ENCODE data around the gene CRK. TPM values are rescaled to one million over a fixed set of nuclear protein-coding genes. Genes with fewer than 3 reads are reported as not detected.

CRK gene
- total RNA-seq, 1 experiment from 2014 or later: 57.9 TPM

- Histone ChIP-seq H3K9me2 (ENCODE audit: insufficient read depth) (no peaks in the 10 kb centered on the region), H3K4me1 (replicated peaks; ENCODE audit: insufficient read depth) (no peaks in the 10 kb centered on the region), H3K27me3 (ENCODE audit: insufficient read depth, low read depth) (no peaks in the 10 kb centered on the region), H3K4me2 (no peak overlapping the region), H3F3A (ENCODE audit: insufficient read depth, low read depth) (peaks cover 17% of the 10 kb centered on the region), H2AFZ (no peak overlapping the region), H3K27ac (no peak overlapping the region), H4K20me1 (ENCODE audit: insufficient read depth) (peaks cover 66% of the 10 kb centered on the region), H3K79me2 (ENCODE audit: low read depth) (peaks cover 82% of the 10 kb centered on the region), H3K4me3 (no peak overlapping the region), H3K36me3 (ENCODE audit: low read depth) (peaks cover 18% of the 10 kb centered on the region), H3K9me3 (ENCODE audit: insufficient read depth, low read depth) (no peaks in the 10 kb centered on the region)
- intact Hi-C loops (cut with micrococcal nuclease; ENCODE audit: unreplicated experiment): no loop called here
- POLR2A ChIA-PET (ENCODE audit: unreplicated experiment): interaction anchor here (0.8 kb wide), 1 partner anchor 281 kb away, joined by 11 read pairs; no protein-coding TSS in a partner anchor
- no TSS peak for BruUV-seq (replicated peaks)
- TF ChIP-seq, protein P1, sequence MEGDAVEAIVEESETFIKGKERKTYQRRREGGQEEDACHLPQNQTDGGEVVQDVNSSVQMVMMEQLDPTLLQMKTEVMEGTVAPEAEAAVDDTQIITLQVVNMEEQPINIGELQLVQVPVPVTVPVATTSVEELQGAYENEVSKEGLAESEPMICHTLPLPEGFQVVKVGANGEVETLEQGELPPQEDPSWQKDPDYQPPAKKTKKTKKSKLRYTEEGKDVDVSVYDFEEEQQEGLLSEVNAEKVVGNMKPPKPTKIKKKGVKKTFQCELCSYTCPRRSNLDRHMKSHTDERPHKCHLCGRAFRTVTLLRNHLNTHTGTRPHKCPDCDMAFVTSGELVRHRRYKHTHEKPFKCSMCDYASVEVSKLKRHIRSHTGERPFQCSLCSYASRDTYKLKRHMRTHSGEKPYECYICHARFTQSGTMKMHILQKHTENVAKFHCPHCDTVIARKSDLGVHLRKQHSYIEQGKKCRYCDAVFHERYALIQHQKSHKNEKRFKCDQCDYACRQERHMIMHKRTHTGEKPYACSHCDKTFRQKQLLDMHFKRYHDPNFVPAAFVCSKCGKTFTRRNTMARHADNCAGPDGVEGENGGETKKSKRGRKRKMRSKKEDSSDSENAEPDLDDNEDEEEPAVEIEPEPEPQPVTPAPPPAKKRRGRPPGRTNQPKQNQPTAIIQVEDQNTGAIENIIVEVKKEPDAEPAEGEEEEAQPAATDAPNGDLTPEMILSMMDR (conservative IDR thresholded peaks at IDR 0.05): no peak
- TF ChIP-seq EZH2 (IDR thresholded peaks at IDR 0.05; ENCODE audit: low read depth): no peak
- DNase-seq: no peak
- CTCF ChIA-PET: no interaction called here
Measured at GRCh38 chr17:1435326-1435725, 20.7 kb downstream of the CRK start.

DNA sequence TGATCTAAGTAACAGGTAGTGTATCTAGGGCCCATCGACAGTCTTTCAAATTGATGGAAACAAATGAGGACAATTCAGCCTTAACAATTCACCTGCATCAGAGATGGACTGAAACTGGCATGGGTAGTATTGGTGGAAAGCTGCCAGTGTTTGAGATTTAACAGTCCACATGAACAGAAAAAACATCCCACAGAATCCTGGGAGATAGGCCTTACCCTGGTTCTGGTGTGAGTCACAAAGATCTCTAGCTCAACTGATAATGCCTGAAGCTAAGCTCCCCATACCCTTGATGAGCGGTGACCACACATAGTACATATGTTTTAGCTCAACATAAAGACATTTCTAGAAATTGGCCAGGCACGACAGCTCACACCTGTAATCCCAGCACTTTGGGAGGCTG is 21.9 kb downstream of the CRK start:
- Histone ChIP-seq H3K27ac (no peak overlapping the region), H3F3A (ENCODE audit: insufficient read depth, low read depth) (peaks cover 27% of the 10 kb centered on the region), H4K20me1 (ENCODE audit: insufficient read depth) (peaks cover 66% of the 10 kb centered on the region), H3K4me1 (replicated peaks; ENCODE audit: insufficient read depth) (no peaks in the 10 kb centered on the region), H3K4me3 (no peak overlapping the region), H2AFZ (no peak overlapping the region), H3K9me2 (ENCODE audit: insufficient read depth) (no peaks in the 10 kb centered on the region), H3K36me3 (ENCODE audit: low read depth) (peaks cover 18% of the 10 kb centered on the region), H3K9me3 (ENCODE audit: insufficient read depth, low read depth) (no peaks in the 10 kb centered on the region), H3K79me2 (ENCODE audit: low read depth) (peaks cover 86% of the 10 kb centered on the region), H3K4me2 (no peak overlapping the region), H3K27me3 (ENCODE audit: insufficient read depth, low read depth) (no peaks in the 10 kb centered on the region)
- ChIA-PET POLR2A (ENCODE audit: unreplicated experiment) (no interaction called here), CTCF (no interaction called here)
- DNase-seq: no peak
- no TSS peak for BruUV-seq (replicated peaks)
- no peak for TF ChIP-seq EZH2 (IDR thresholded peaks at IDR 0.05; ENCODE audit: low read depth)
- TF ChIP-seq, protein P1 (conservative IDR thresholded peaks at IDR 0.05): no peak
- intact Hi-C loops (cut with micrococcal nuclease; ENCODE audit: unreplicated experiment): no loop called here

- Histone ChIP-seq H3K27me3 (ENCODE audit: insufficient read depth, low read depth) (no peaks in the 10 kb centered on the region), H4K20me1 (ENCODE audit: insufficient read depth) (peaks cover 63% of the 10 kb centered on the region), H3K4me1 (replicated peaks; ENCODE audit: insufficient read depth) (no peaks in the 10 kb centered on the region), H3K4me2 (no peak overlapping the region), H3K9me2 (ENCODE audit: insufficient read depth) (no peaks in the 10 kb centered on the region), H3K79me2 (ENCODE audit: low read depth) (peaks cover 80% of the 10 kb centered on the region), H3K4me3 (no peak overlapping the region), H3K27ac (no peak overlapping the region), H2AFZ (no peak overlapping the region), H3F3A (ENCODE audit: insufficient read depth, low read depth) (peaks cover 27% of the 10 kb centered on the region), H3K9me3 (ENCODE audit: insufficient read depth, low read depth) (no peaks in the 10 kb centered on the region), H3K36me3 (ENCODE audit: low read depth) (peaks cover 13% of the 10 kb centered on the region)
- POLR2A ChIA-PET (ENCODE audit: unreplicated experiment): no interaction called here
- CTCF ChIA-PET: no interaction called here
- intact Hi-C loops (cut with micrococcal nuclease; ENCODE audit: unreplicated experiment): no loop called here
- BruUV-seq (replicated peaks): no TSS peak
- no peak for TF ChIP-seq EZH2 (IDR thresholded peaks at IDR 0.05; ENCODE audit: low read depth)
- TF ChIP-seq, protein P1 (conservative IDR thresholded peaks at IDR 0.05): no peak
- DNase-seq: no peak
Measured at GRCh38 chr17:1431631-1432104, 24.4 kb downstream of the CRK start.
